Mammary epithelial cell (primary cell): ENCODE data around the gene PPP1R10.

Source experiments
- CTCF ChIP-seq, 2 donors: IDR thresholded peaks in 1 of 2; conservative IDR thresholded peaks in 1 of 2; 2 replicates each; pipeline ENCODE4 v1.5.1; 2011 to 2012; ENCODE audit warnings: inconsistent platforms in 2 of 2, low read length in 2 of 2, mild to moderate bottlenecking in 2 of 2, control low read depth in 1 of 2, low read depth in 1 of 2; ENCODE audit not compliant: insufficient read depth in 1 of 2; ENCODE audit errors: extremely low read depth in 1 of 2
- EZH2 ChIP-seq: IDR thresholded peaks from 2 replicates; pipeline ENCODE4 v1.6.1; 2012; ENCODE audit warnings: low read length, inconsistent platforms, borderline replicate concordance

GRCh38 chr6:30640481-30640880 is 23.4 kb upstream of the PPP1R10 start:
- TF ChIP-seq EZH2 (no peak), CTCF (conservative IDR thresholded peaks at IDR 0.05 in 1 of 2, IDR thresholded peaks at IDR 0.05 in 1 of 2; ENCODE audit: extremely low read depth in 1 of 2, insufficient read depth in 1 of 2, low read depth in 1 of 2, low read length in 2 of 2) (peak in 1 of 2 donors; percentile 2)
